CD14-positive monocyte (primary cell): Measurements from ENCODE around the gene SMIM29. TPM values are rescaled to one million over a fixed set of nuclear protein-coding genes. Genes with fewer than 3 reads are reported as not detected.

Source experiments
- DNase-seq, 3 donors: peaks; one replicate each; pipeline ENCODE4 v3.0.0-alpha.2; 2011 to 2022
- H2AFZ ChIP-seq: 2 replicates; pipeline ENCODE4 v1.6.0; 2012; ENCODE audit warnings: mild to moderate bottlenecking, low read depth, low read length, inconsistent platforms; ENCODE audit not compliant: insufficient read depth, poor library complexity, severe bottlenecking
- H3K27ac ChIP-seq, 2 donors: 1 replicate in 1 of 2; 2 replicates in 1 of 2; pipeline ENCODE4 v1.5.1; 2012 to 2013; ENCODE audit warnings: low read length in 2 of 2, control low read depth in 1 of 2, inconsistent platforms in 1 of 2, low read depth in 1 of 2, mild to moderate bottlenecking in 1 of 2
- H3K27me3 ChIP-seq, 2 donors: one replicate each; pipeline versions ENCODE4 v1.6.0 to v1.6.1; 2011 to 2013; ENCODE audit warnings: low read length in 2 of 2; ENCODE audit not compliant: control insufficient read depth in 2 of 2, insufficient read depth in 2 of 2
- H3K36me3 ChIP-seq, 2 donors: replicated peaks in 1 of 2; 1 replicate in 1 of 2; 2 replicates in 1 of 2; pipeline versions ENCODE4 v1.5.1 to v1.6.1; 2012 to 2013; ENCODE audit warnings: low read length in 2 of 2, control low read depth in 1 of 2, inconsistent platforms in 1 of 2, mild to moderate bottlenecking in 1 of 2; ENCODE audit not compliant: insufficient read depth in 2 of 2, control insufficient read depth in 1 of 2
- H3K4me1 ChIP-seq, 2 donors: 1 replicate in 1 of 2; 2 replicates in 1 of 2; pipeline versions ENCODE4 v1.5.1 to v1.6.1; 2012 to 2013; ENCODE audit warnings: low read length in 2 of 2, control low read depth in 1 of 2, inconsistent platforms in 1 of 2, mild to moderate bottlenecking in 1 of 2, moderate library complexity in 1 of 2; ENCODE audit not compliant: insufficient read depth in 2 of 2, control insufficient read depth in 1 of 2
- H3K4me2 ChIP-seq: replicated peaks from 2 replicates; pipeline ENCODE3; 2012; ENCODE audit warnings: low read length, moderate library complexity, mild to moderate bottlenecking; ENCODE audit not compliant: poor library complexity, severe bottlenecking; ENCODE audit errors: extremely low read depth
- H3K4me3 ChIP-seq, 3 experiments: fragments of 200-600 bp in 1 of 3; sonication (generic) in 1 of 3; replicated peaks in 1 of 3; 1 replicate in 2 of 3; 2 replicates in 1 of 3; pipeline ENCODE4 v1.5.1; 2011 to 2013; ENCODE audit warnings: low read length in 3 of 3, mild to moderate bottlenecking in 3 of 3, control low read depth in 2 of 3, low read depth in 2 of 3, inconsistent platforms in 1 of 3, moderate library complexity in 1 of 3
- H3K79me2 ChIP-seq: 2 replicates; pipeline ENCODE4 v1.6.0; 2012; ENCODE audit warnings: mild to moderate bottlenecking, control low read depth, inconsistent platforms, low read length, moderate library complexity; ENCODE audit not compliant: insufficient read depth
- H3K9ac ChIP-seq: 2 replicates; pipeline ENCODE4 v1.6.0; 2017; ENCODE audit warnings: low read length, mild to moderate bottlenecking; ENCODE audit not compliant: insufficient read depth, poor library complexity, severe bottlenecking
- H3K9me3 ChIP-seq, 2 donors: replicated peaks in 1 of 2; 1 replicate in 1 of 2; 2 replicates in 1 of 2; pipeline versions ENCODE4 v1.5.1 to v1.6.1; 2012 to 2013; ENCODE audit warnings: low read length in 2 of 2, control low read depth in 1 of 2; ENCODE audit not compliant: control insufficient read depth in 1 of 2, insufficient read depth in 1 of 2
- H4K20me1 ChIP-seq: 2 replicates; pipeline ENCODE4 v1.6.0; 2012; ENCODE audit warnings: mild to moderate bottlenecking, low read length, control low read depth, moderate library complexity; ENCODE audit not compliant: insufficient read depth
- H3K27ac Mint-ChIP-seq, 7 donors: one replicate each; pipeline ENCODE4 v1.8.0; 2020; ENCODE audit warnings: mild to moderate bottlenecking in 7 of 7, mixed read lengths in 7 of 7, moderate library complexity in 6 of 7, inconsistent platforms in 2 of 7
- H3K27me3 Mint-ChIP-seq, 3 donors: one replicate each; pipeline ENCODE4 v1.8.0; 2021 to 2022; ENCODE audit warnings: low read depth in 3 of 3, mild to moderate bottlenecking in 3 of 3, mixed read lengths in 3 of 3, moderate library complexity in 3 of 3, inconsistent platforms in 1 of 3
- H3K36me3 Mint-ChIP-seq, 2 donors: one replicate each; pipeline ENCODE4 v1.8.0; 2020; ENCODE audit warnings: mixed read lengths in 2 of 2, inconsistent platforms in 1 of 2, mild to moderate bottlenecking in 1 of 2
- H3K4me1 Mint-ChIP-seq: one replicate; pipeline ENCODE4 v1.8.0; 2020; ENCODE audit warnings: mild to moderate bottlenecking, mixed read lengths
- H3K4me3 Mint-ChIP-seq, 2 donors: one replicate each; pipeline ENCODE4 v1.8.0; 2020; ENCODE audit warnings: mild to moderate bottlenecking in 2 of 2, mixed read lengths in 2 of 2, moderate library complexity in 1 of 2
- H3K9me3 Mint-ChIP-seq, 7 donors: one replicate each; pipeline ENCODE4 v1.8.0; 2020 to 2022; ENCODE audit warnings: mixed read lengths in 7 of 7, mild to moderate bottlenecking in 6 of 7, moderate library complexity in 6 of 7, inconsistent platforms in 2 of 7
- WGBS: methylation state at CpG from one replicate; pipeline ENCODE4 v1.1.5; 2013; ENCODE audit warnings: missing lambda C conversion rate; ENCODE audit not compliant: insufficient coverage; 5-methylcytosine and 5-hydroxymethylcytosine counted together
- intact Hi-C, 2 donors: fragments of 100-400 bp; cut with micrococcal nuclease; formaldehyde crosslinking; loops; one replicate each; pipeline versions ENCODE4 v1.15.0 to v1.15.1; 2023
- polyA plus RNA-seq, 3 donors: library from polyadenylated mRNA; depleted of rRNA in 1 of 3; unstranded in 2 of 3; stranded (reverse) in 1 of 3; fragments of 300-500 nt in 2 of 3; fragments of >200 nt in 1 of 3; fragmentation: Illumina TruSeq in 2 of 3; gene quantifications; 1 replicate in 2 of 3; 2 replicates in 1 of 3; pipeline ENCODE4 v1.2.3, GENCODE V29; 2012 to 2021
- TF ChIP-seq, protein P1 (sequence below): fragments of 200-600 bp; IDR thresholded peaks from one replicate; pipeline ENCODE4 v1.8.0; 2022; ENCODE audit warnings: antibody characterized with exemption, mild to moderate bottlenecking

Gene SMIM29
- polyA plus RNA-seq, 3 donors, result 57.2 to 66.7 (median 60.5) TPM

DNA sequence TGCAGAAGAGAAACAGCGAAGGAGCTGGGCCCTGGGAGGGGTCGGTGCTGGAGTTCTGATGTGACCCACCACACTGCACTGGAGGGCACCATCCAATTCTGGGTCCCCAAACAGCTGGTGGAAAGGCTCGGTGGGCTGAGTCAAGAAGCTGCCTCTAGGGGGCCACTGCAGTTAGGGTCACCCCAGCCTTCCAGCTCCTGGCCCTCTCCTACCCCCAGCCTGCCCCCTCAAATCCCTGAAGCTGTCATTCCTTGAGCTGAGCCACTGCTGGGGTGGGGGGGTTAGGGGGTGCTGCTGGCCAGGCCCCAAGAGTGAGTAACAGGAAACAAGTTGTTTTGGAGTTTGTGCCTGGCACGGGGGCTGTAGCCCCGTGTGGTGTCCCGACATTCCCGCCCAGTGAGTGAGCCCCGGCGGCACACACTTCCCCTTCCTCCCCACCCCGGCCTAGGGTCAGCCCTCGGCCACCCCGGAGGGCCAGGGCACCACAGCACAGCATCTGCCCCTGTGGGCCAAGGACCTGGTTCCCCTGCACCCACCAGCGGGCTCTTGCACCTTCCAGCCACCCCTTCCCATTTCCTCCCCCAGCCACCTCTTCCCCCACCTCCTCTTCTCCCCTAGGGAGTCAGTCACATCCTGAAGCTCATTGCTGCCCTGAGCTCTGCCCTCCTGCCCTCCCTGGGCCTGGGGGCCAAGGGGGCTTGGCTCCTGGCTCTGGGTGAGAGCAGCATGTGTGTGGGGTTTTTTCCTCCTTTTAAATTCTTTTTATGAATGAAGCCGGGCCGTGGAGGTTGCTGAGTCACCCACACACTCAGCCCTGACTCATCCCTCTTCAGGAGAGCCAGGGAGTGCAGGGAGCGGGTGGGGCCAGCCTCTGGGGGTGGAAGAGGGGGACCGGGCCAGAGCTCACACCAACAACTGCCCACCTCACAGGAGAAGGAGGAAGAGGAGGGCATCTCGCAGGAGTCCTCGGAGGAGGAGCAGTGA is 4.6 kb downstream of the SMIM29 start:
- Histone ChIP-seq H3K9ac (peak overlapping the region; percentile 60), H3K9me3 (no peaks in the 10 kb centered on the region), H3K27ac (peak overlapping the region; percentile 9 to 66), H3K4me2 (peak overlapping the region; percentile 64), H3K4me1 (peaks cover 28 to 38% of the 10 kb centered on the region in 2 donors), H2AFZ (no peak overlapping the region), H3K36me3 (peaks cover 25 to 35% of the 10 kb centered on the region in 2 donors), H3K79me2 (peaks cover 21% of the 10 kb centered on the region), H3K27me3 (no peaks in the 10 kb centered on the region), H3K4me3 (peak overlapping the region in 1 of 3 experiments; percentile 49), H4K20me1 (peaks cover 73% of the 10 kb centered on the region)
- TF ChIP-seq, protein P1, sequence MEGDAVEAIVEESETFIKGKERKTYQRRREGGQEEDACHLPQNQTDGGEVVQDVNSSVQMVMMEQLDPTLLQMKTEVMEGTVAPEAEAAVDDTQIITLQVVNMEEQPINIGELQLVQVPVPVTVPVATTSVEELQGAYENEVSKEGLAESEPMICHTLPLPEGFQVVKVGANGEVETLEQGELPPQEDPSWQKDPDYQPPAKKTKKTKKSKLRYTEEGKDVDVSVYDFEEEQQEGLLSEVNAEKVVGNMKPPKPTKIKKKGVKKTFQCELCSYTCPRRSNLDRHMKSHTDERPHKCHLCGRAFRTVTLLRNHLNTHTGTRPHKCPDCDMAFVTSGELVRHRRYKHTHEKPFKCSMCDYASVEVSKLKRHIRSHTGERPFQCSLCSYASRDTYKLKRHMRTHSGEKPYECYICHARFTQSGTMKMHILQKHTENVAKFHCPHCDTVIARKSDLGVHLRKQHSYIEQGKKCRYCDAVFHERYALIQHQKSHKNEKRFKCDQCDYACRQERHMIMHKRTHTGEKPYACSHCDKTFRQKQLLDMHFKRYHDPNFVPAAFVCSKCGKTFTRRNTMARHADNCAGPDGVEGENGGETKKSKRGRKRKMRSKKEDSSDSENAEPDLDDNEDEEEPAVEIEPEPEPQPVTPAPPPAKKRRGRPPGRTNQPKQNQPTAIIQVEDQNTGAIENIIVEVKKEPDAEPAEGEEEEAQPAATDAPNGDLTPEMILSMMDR, result peak; percentile 36
- peak; percentile 85 to 92 (median 88) for DNase-seq
- Mint-ChIP-seq H3K4me3 (peak overlapping the region; percentile 64 to 65), H3K36me3 (peaks cover 54 to 58% of the 10 kb centered on the region in 2 donors), H3K9me3 (no peaks in the 10 kb centered on the region), H3K4me1 (peaks cover 59% of the 10 kb centered on the region), H3K27ac (peak overlapping the region in 6 of 7 donors; percentile 71 to 96 (median 90)), H3K27me3 (no peaks in the 10 kb centered on the region)
- WGBS, result 48% methylated on average over 4 of the region's 19 CpGs
- intact Hi-C loops, result loop anchor here in 1 of 2 donors (1.0 kb wide), 1 partner anchor 8 kb away; the partner anchor contains the start of gene HMGA1

DNA sequence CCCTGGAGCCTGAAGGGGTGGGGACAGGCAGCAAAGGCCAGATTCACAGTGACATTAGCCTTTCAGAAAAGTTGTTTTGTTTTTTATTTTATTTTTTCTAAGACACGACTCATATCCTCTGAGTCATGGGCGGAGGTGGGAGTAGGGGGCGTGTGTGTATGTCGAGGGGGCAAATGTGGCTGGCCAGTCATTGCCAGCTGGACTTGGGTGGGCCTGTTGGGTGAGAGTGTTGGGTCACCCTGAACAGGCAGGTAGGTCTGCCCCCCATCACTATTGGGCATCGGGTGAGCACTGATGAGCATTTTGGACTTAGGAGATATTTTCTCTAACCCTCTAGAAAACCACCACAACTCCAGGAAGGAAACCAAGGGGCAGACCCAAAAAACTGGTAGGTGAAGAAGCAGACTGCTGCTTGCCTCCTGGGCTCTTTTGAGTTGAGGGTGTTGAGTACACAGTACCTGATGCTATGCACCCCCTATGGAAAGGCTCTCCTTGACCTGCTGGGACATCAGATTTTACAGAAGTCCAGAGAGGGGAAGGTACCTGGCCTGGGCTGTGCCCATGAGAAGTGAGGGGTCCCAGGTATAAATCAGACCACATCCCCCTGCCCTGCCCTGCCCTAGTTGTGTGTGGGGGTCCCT is 5.6 kb downstream of the SMIM29 start:
- 62% methylated on average over 3 of the region's 5 CpGs for WGBS
- H3K36me3 ChIP-seq, result peaks cover 25 to 35% of the 10 kb centered on the region in 2 donors
- TF ChIP-seq, protein P1, result no peak
- H3K79me2 ChIP-seq, result peaks cover 30% of the 10 kb centered on the region
- Mint-ChIP-seq H3K9me3 (no peaks in the 10 kb centered on the region), H3K4me3 (peak overlapping the region in 1 of 2 donors; percentile 49), H3K4me1 (peaks cover 66% of the 10 kb centered on the region), H3K36me3 (peaks cover 58 to 61% of the 10 kb centered on the region in 2 donors), H3K27me3 (no peaks in the 10 kb centered on the region), H3K27ac (peak overlapping the region in 6 of 7 donors; percentile 58 to 96 (median 78))
- H3K9ac ChIP-seq, result no peak overlapping the region
- no peak for DNase-seq
- intact Hi-C loops, result no loop called here
- no peaks in the 10 kb centered on the region for H3K9me3 ChIP-seq
- peak overlapping the region in 1 of 2 donors; percentile 66 for H3K27ac ChIP-seq
- H3K27me3 ChIP-seq, result no peaks in the 10 kb centered on the region
- peaks cover 29 to 40% of the 10 kb centered on the region in 2 donors for H3K4me1 ChIP-seq
- no peak overlapping the region for H2AFZ ChIP-seq
- peak overlapping the region in 1 of 3 experiments; percentile 49 for H3K4me3 ChIP-seq
- H3K4me2 ChIP-seq, result peak overlapping the region; percentile 64
- H4K20me1 ChIP-seq, result peaks cover 82% of the 10 kb centered on the region
